GM18951 (cell line): ENCODE data around the gene PAF1.

ENCODE experiments used
- POLR2A ChIP-seq: IDR thresholded peaks from 4 replicates; pipeline ENCODE4 v1.6.1; 2011; ENCODE audit warnings: mild to moderate bottlenecking; ENCODE audit not compliant: insufficient read length, insufficient read depth; ENCODE audit errors: extremely low read depth
- in situ Hi-C: fragments of 300-500 bp; cut with MboI; formaldehyde crosslinking; loops from one replicate; pipeline ENCODE4 v1.12.0; 2022; ENCODE audit warnings: low sequenced_read_pairs, mixed read lengths, inconsistent platforms; ENCODE audit not compliant: unreplicated experiment

The PAF1 gene

GRCh38 chr19:39339674-39340073, 51.2 kb downstream of the PAF1 start:
- no peak for TF ChIP-seq POLR2A
- in situ Hi-C loops = no loop called here

DNA sequence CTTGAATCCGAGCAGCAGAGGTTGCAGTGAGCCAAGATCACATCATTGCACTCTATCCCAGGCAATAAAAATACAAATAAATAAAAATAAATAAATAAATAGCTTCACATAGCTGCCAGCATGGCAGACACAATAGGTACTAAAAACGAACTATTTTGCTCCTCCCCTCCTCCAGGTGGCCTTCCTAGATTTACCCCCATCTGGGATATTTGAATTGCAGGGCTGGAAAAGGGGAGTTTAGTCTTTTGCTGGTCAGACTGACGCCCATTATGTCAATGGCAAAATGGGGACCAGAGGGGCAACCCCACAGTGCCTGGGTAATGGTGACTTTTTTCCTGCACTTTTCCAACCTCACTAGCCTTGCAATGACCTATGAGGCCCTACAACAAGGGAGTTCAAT, 54.4 kb downstream of the PAF1 start:
- TF ChIP-seq POLR2A = no peak
- in situ Hi-C loops = no loop called here
